CD4-positive, alpha-beta T cell (primary cell): ENCODE data around the gene TMEM132D. TPM values are rescaled to one million over a fixed set of nuclear protein-coding genes. Genes with fewer than 3 reads are reported as not detected.

Source experiments
- ATAC-seq: fragments of 200-7000 bp; cut with Tn5 transposase; one replicate; pipeline ENCODE4 v1.10.0; 2022; ENCODE audit warnings: mild to moderate bottlenecking; ENCODE audit not compliant: poor library complexity
- CTCF ChIA-PET: fragments of 350-600 bp; sonication (Branson Sonifier 250); formaldehyde crosslinking; loops from one replicate; lab custom pipeline; 2021; ENCODE audit warnings: antibody characterized with exemption, inconsistent platforms; lab: Charles Lee
- POLR2A ChIA-PET: fragments of 350-600 bp; sonication (Branson Sonifier 250); formaldehyde crosslinking; loops from one replicate; lab custom pipeline; 2021; ENCODE audit warnings: antibody characterized with exemption, inconsistent platforms; lab: Charles Lee
- DNase-seq, 14 experiments: peaks; one replicate each; pipeline ENCODE4 v3.0.0-alpha.2; 2013 to 2020; ENCODE audit warnings: mixed read lengths in 2 of 14
- H3K27ac ChIP-seq, 2 donors: one replicate each; pipeline versions ENCODE4 v1.5.1 to v1.7.0; 2013; ENCODE audit warnings: low read length in 2 of 2, low read depth in 1 of 2, mild to moderate bottlenecking in 1 of 2
- H3K27me3 ChIP-seq, 2 experiments: 1 replicate in 1 of 2; 2 replicates in 1 of 2; pipeline versions ENCODE4 v1.6.1 to v1.7.0; 2013; ENCODE audit warnings: low read length in 2 of 2, control low read depth in 1 of 2, mild to moderate bottlenecking in 1 of 2, moderate library complexity in 1 of 2; ENCODE audit not compliant: insufficient read depth in 2 of 2, control insufficient read depth in 1 of 2
- H3K36me3 ChIP-seq: one replicate; pipeline ENCODE4 v1.6.1; 2013; ENCODE audit warnings: low read length, control low read depth; ENCODE audit not compliant: insufficient read depth
- H3K4me1 ChIP-seq: one replicate; pipeline ENCODE4 v1.6.1; 2013; ENCODE audit warnings: low read length, control low read depth; ENCODE audit not compliant: insufficient read depth
- H3K4me3 ChIP-seq: one replicate; pipeline ENCODE4 v1.5.1; 2013; ENCODE audit warnings: mild to moderate bottlenecking, low read length, moderate library complexity
- H3K9me3 ChIP-seq, 2 experiments: 1 replicate in 1 of 2; 2 replicates in 1 of 2; pipeline versions ENCODE4 v1.6.1 to v1.7.0; 2013; ENCODE audit warnings: low read length in 2 of 2, mild to moderate bottlenecking in 2 of 2, control low read depth in 1 of 2, moderate library complexity in 1 of 2; ENCODE audit not compliant: control insufficient read depth in 1 of 2, insufficient read depth in 1 of 2
- H3K27ac Mint-ChIP-seq: one replicate; pipeline ENCODE4 v1.8.0; 2020; ENCODE audit warnings: mixed read lengths
- H3K27me3 Mint-ChIP-seq: one replicate; pipeline ENCODE4 v1.8.0; 2021; ENCODE audit warnings: mixed read lengths
- H3K36me3 Mint-ChIP-seq: one replicate; pipeline ENCODE4 v1.8.0; 2021; ENCODE audit warnings: low read depth, mixed read lengths
- H3K4me1 Mint-ChIP-seq: one replicate; pipeline ENCODE4 v1.8.0; 2021; ENCODE audit warnings: low read depth, mixed read lengths
- H3K4me3 Mint-ChIP-seq: one replicate; pipeline ENCODE4 v1.8.0; 2020; ENCODE audit warnings: mild to moderate bottlenecking, mixed read lengths
- H3K9me3 Mint-ChIP-seq: one replicate; pipeline ENCODE4 v1.8.0; 2020; ENCODE audit warnings: mixed read lengths
- intact Hi-C, 2 experiments: fragments of 100-400 bp; cut with DNase I in 1 of 2; cut with micrococcal nuclease in 1 of 2; formaldehyde crosslinking; loops; one replicate each; pipeline versions ENCODE4 v1.15.1 to v1.9.0; 2023 to 2025; cut with DNase I, micrococcal nuclease
- total RNA-seq, 174 experiments: library from RNA in 2 of 174; stranded (reverse) in 2 of 174; gene quantifications; one replicate each; pipeline ENCODE4 v1.2.3 and lab custom pipeline; 2021 to 2026
- TF ChIP-seq, protein P1 (sequence below): fragments of 200-600 bp; IDR thresholded peaks from one replicate; pipeline ENCODE4 v1.8.0; 2022; ENCODE audit warnings: antibody characterized with exemption, mild to moderate bottlenecking

TMEM132D gene
- total RNA-seq, 2 experiments from 2014 or later: not detected

GRCh38 chr12:129335773-129336172 lies 568.1 kb downstream of the TMEM132D start:
- no peak overlapping the region for H3K27ac ChIP-seq
- Mint-ChIP-seq H3K27ac (no peak overlapping the region), H3K36me3 (no peaks in the 10 kb centered on the region), H3K4me3 (no peak overlapping the region), H3K27me3 (no peaks in the 10 kb centered on the region), H3K9me3 (peaks cover 2% of the 10 kb centered on the region), H3K4me1 (no peaks in the 10 kb centered on the region)
- TF ChIP-seq, protein P1, sequence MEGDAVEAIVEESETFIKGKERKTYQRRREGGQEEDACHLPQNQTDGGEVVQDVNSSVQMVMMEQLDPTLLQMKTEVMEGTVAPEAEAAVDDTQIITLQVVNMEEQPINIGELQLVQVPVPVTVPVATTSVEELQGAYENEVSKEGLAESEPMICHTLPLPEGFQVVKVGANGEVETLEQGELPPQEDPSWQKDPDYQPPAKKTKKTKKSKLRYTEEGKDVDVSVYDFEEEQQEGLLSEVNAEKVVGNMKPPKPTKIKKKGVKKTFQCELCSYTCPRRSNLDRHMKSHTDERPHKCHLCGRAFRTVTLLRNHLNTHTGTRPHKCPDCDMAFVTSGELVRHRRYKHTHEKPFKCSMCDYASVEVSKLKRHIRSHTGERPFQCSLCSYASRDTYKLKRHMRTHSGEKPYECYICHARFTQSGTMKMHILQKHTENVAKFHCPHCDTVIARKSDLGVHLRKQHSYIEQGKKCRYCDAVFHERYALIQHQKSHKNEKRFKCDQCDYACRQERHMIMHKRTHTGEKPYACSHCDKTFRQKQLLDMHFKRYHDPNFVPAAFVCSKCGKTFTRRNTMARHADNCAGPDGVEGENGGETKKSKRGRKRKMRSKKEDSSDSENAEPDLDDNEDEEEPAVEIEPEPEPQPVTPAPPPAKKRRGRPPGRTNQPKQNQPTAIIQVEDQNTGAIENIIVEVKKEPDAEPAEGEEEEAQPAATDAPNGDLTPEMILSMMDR: no peak
- no peak for DNase-seq
- H3K9me3 ChIP-seq: peaks cover 5 to 22% of the 10 kb centered on the region in 2 experiments
- ChIA-PET CTCF (no interaction called here), POLR2A (no interaction called here)
- no peaks in the 10 kb centered on the region for H3K36me3 ChIP-seq
- no peak overlapping the region for H3K4me3 ChIP-seq
- intact Hi-C loops: no loop called here
- no peaks in the 10 kb centered on the region for H3K27me3 ChIP-seq
- H3K4me1 ChIP-seq: no peaks in the 10 kb centered on the region
- ATAC-seq: no peak

DNA sequence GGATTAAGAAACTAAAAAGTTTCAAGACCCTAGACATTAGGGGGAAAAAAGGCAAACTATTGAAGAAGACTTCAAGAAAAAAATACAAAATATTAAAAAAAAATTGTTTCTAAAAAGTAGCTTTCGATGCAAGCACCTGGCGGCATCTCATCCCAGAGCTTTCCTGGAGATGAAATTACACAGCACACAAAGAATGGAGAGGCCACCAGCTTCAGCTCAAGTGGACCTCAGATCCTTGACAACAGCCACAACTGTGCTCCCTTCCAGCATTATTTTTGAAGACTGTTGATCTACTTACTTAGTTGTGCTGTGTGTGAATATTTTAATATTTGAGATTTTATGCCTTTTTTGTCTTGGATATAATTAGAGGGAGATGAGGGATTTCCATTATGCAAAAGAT lies 571.5 kb downstream of the TMEM132D start:
- intact Hi-C loops: no loop called here
- H3K9me3 ChIP-seq: peaks cover 5 to 17% of the 10 kb centered on the region in 2 experiments
- no peak overlapping the region for H3K27ac Mint-ChIP-seq
- H3K27me3 ChIP-seq: no peaks in the 10 kb centered on the region
- no peaks in the 10 kb centered on the region for H3K36me3 Mint-ChIP-seq
- TF ChIP-seq, protein P1: no peak
- H3K27me3 Mint-ChIP-seq: no peaks in the 10 kb centered on the region
- DNase-seq (no peak), ATAC-seq (no peak)
- no peaks in the 10 kb centered on the region for H3K4me1 Mint-ChIP-seq
- H3K9me3 Mint-ChIP-seq: peaks cover 2% of the 10 kb centered on the region
- ChIA-PET POLR2A (no interaction called here), CTCF (no interaction called here)
- H3K4me3 Mint-ChIP-seq: no peak overlapping the region
- no peak overlapping the region for H3K27ac ChIP-seq
- H3K4me3 ChIP-seq: no peak overlapping the region
- H3K4me1 ChIP-seq: no peaks in the 10 kb centered on the region
- H3K36me3 ChIP-seq: no peaks in the 10 kb centered on the region

DNA sequence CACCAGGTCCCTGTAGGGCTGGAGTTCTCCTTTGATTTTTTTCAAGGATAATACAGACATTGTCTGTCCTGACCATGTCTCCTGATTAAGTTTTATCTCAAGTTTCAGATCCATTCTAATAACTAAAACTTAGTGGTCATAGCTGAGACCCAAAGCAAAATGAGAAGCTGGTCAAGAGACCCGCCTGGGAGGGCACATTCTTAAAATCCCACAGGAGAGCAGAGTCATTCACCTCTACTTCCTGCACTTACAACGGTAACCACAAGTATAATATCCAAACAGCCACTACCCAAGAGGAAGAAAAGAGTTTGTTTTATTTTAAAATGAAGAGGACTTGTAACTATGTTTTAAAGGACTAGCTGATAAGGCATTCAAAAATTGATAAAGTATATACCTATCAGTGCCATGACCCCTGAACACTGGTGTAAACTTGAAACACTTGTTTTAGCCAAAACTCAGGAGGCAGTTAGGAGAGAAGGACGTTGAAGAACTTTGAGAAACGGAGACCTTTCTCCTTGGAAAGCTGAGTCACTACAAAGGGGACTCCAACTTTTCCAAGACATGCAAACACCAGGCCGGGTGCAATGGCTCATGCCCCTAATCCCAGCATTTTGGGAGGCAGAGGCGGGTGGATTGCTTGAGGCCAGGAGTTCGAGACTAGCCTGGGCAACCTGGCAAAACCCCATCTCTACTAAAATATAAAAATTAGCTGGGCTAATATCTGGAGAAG lies 572.3 kb downstream of the TMEM132D start:
- Mint-ChIP-seq H3K27me3 (no peaks in the 10 kb centered on the region), H3K9me3 (peaks cover 2% of the 10 kb centered on the region), H3K4me1 (no peaks in the 10 kb centered on the region), H3K27ac (no peak overlapping the region), H3K36me3 (no peaks in the 10 kb centered on the region), H3K4me3 (no peak overlapping the region)
- Histone ChIP-seq H3K4me1 (no peaks in the 10 kb centered on the region), H3K27ac (no peak overlapping the region), H3K4me3 (no peak overlapping the region), H3K27me3 (no peaks in the 10 kb centered on the region), H3K36me3 (no peaks in the 10 kb centered on the region), H3K9me3 (peaks cover 5 to 13% of the 10 kb centered on the region in 2 experiments)
- TF ChIP-seq, protein P1: no peak
- intact Hi-C loops: no loop called here
- POLR2A ChIA-PET: no interaction called here
- CTCF ChIA-PET: no interaction called here
- ATAC-seq (no peak), DNase-seq (no peak)
